ENCODE data around the gene SIL1.

- TF ChIP-seq POLR2A (IDR thresholded peaks at IDR 0.05), result no peak
- TF ChIP-seq CTCF (IDR thresholded peaks at IDR 0.05), result no peak
- no peak for TF ChIP-seq POLR2AphosphoS5 (IDR thresholded peaks at IDR 0.05)
Observed at GRCh38 chr5:138986186-138986800, 211.9 kb downstream of the SIL1 start.
